Caco-2 (cell line): Measurements from ENCODE around the gene DIMT1. TPM values are rescaled to one million over a fixed set of nuclear protein-coding genes. Genes with fewer than 3 reads are reported as not detected.
A peak's percentile ranks its signal among the peaks of the same experiment; 100 is the strongest.

ENCODE experiments used
- Bru-seq: library from RNA; stranded (reverse); fragments of 400-500 nt; gene quantifications from one replicate; lab custom pipeline; 2021; lab: Mats Ljungman, UMichigan
- BruChase-seq, 2 experiments: library from RNA; stranded (reverse); fragments of 400-500 nt; gene quantifications; one replicate each; lab custom pipeline; 2021; lab: Mats Ljungman, UMichigan
- BruUV-seq: library from RNA; stranded (reverse); fragments of 400-500 nt; replicated peaks from 2 replicates; lab custom pipeline; 2021; lab: Mats Ljungman, UMichigan
- CTCF ChIA-PET: fragments of 300-600 bp; sonication (Branson Sonifier 250); formaldehyde crosslinking; loops from one replicate; lab custom pipeline; 2022; ENCODE audit warnings: antibody characterized with exemption; lab: Charles Lee
- POLR2A ChIA-PET: fragments of 300-600 bp; sonication (Branson Sonifier 250); formaldehyde crosslinking; loops from one replicate; lab custom pipeline; 2022; ENCODE audit warnings: antibody characterized with exemption; lab: Charles Lee
- DNase-seq, 2 experiments: peaks; one replicate each; pipeline versions ENCODE4 v3.0.0 to v3.0.0-alpha.2; 2020 to 2022
- H3K27me3 ChIP-seq: replicated peaks from 2 replicates; pipeline ENCODE4 v1.6.0; 2011; ENCODE audit warnings: low read length; ENCODE audit not compliant: control insufficient read depth, insufficient read depth
- H3K36me3 ChIP-seq: 2 replicates; pipeline ENCODE4 v1.5.1; 2011; ENCODE audit warnings: low read length; ENCODE audit not compliant: control insufficient read depth, insufficient read depth
- H3K4me1 ChIP-seq: fragments of 250-450 bp; sonication (Bioruptor Pico); 2 replicates; pipeline ENCODE4 v1.5.1; 2020; ENCODE audit warnings: mild to moderate bottlenecking
- H3K4me3 ChIP-seq: 2 replicates; pipeline ENCODE4 v1.5.1; 2011; ENCODE audit warnings: low read depth, mild to moderate bottlenecking, control low read depth, low read length
- H3K9me3 ChIP-seq: fragments of 250-450 bp; sonication (Bioruptor Pico); 2 replicates; pipeline ENCODE4 v1.5.1; 2020; ENCODE audit warnings: mild to moderate bottlenecking, moderate library complexity
- H3K27ac Mint-ChIP-seq: one replicate; pipeline ENCODE4 v1.8.0; 2022; ENCODE audit warnings: mixed read lengths; ENCODE audit not compliant: unreplicated experiment
- H3K27me3 Mint-ChIP-seq: one replicate; pipeline ENCODE4 v1.8.0; 2022; ENCODE audit warnings: mixed read lengths; ENCODE audit not compliant: insufficient read depth, unreplicated experiment
- H3K36me3 Mint-ChIP-seq: one replicate; pipeline ENCODE4 v1.8.0; 2022; ENCODE audit warnings: mild to moderate bottlenecking, mixed read lengths; ENCODE audit not compliant: insufficient read depth, unreplicated experiment
- H3K4me1 Mint-ChIP-seq: one replicate; pipeline ENCODE4 v1.8.0; 2022; ENCODE audit warnings: low read depth, mixed read lengths; ENCODE audit not compliant: unreplicated experiment
- H3K4me3 Mint-ChIP-seq: one replicate; pipeline ENCODE4 v1.8.0; 2022; ENCODE audit warnings: mild to moderate bottlenecking, moderate library complexity, mixed read lengths; ENCODE audit not compliant: unreplicated experiment
- H3K9me3 Mint-ChIP-seq: one replicate; pipeline ENCODE4 v1.8.0; 2022; ENCODE audit warnings: mixed read lengths; ENCODE audit not compliant: unreplicated experiment
- intact Hi-C: fragments of 100-400 bp; cut with micrococcal nuclease; formaldehyde crosslinking; loops from one replicate; pipeline ENCODE4 v1.10.0; 2022; ENCODE audit not compliant: unreplicated experiment
- long read RNA-seq: library from polyadenylated mRNA; stranded (forward); transcript quantifications from one replicate; pipeline ENCODE4 v2.0.0, GENCODE V29; 2022
- total RNA-seq: library from RNA; stranded (reverse); gene quantifications from 2 replicates; pipeline ENCODE4 v1.2.3, GENCODE V29; 2022
- TF ChIP-seq, protein P1 (sequence below), 2 experiments: fragments of 200-600 bp in 1 of 2; IDR thresholded peaks; 1 replicate in 1 of 2; 2 replicates in 1 of 2; pipeline versions ENCODE4 v1.5.1 to v1.8.0; 2011 to 2022; ENCODE audit warnings: antibody characterized with exemption in 1 of 2, control low read depth in 1 of 2, inconsistent platforms in 1 of 2, low read depth in 1 of 2, low read length in 1 of 2, mild to moderate bottlenecking in 1 of 2, moderate library complexity in 1 of 2; ENCODE audit not compliant: insufficient read depth in 1 of 2, severe bottlenecking in 1 of 2, unreplicated experiment in 1 of 2

The DIMT1 gene
- 31.8 and 33.4 TPM in 2 replicates for total RNA-seq
- percentile 79 among the genes with signal in this experiment for Bru-seq, nascent RNA
- percentile 76 among the genes with signal in this experiment for BruChase-seq, experiment 1, labeled RNA remaining after a 2-hour chase
- BruChase-seq, experiment 2, labeled RNA remaining after a 6-hour chase, result percentile 85 among the genes with signal in this experiment
- long read RNA-seq, transcript DIMT1-201 (12 exons, 2,859 nt), result major isoform, 84 of 103 reads
- long read RNA-seq, partial matches to known transcripts, result 3 of 103 reads
- long read RNA-seq, other reads (novel, unspliced or antisense), result 14 of 103 reads

GRCh38 chr5:62403411-62404250, at the start of gene DIMT1:
TSS of gene DIMT1 (minus strand) at chr5:62403905. CDS start at chr5:62403772, 133 bp downstream.
- Histone ChIP-seq H3K27me3 (no peaks in the 10 kb centered on the region), H3K4me3 (peak within 1 kb of the TSS; percentile 81), H3K36me3 (no peaks in the 10 kb centered on the region; the same call in 1 of the 2 replicates), H3K9me3 (no peaks in the 10 kb centered on the region), H3K4me1 (peaks cover 6% of the 10 kb centered on the region; the same call in 1 of the 2 replicates)
- Mint-ChIP-seq H3K9me3 (no peaks in the 10 kb centered on the region), H3K27ac (peak within 1 kb of the TSS; percentile 100), H3K36me3 (peaks cover 37% of the 10 kb centered on the region), H3K4me1 (peaks cover 15% of the 10 kb centered on the region), H3K27me3 (no peaks in the 10 kb centered on the region), H3K4me3 (peak within 1 kb of the TSS; percentile 99)
- TF ChIP-seq, protein P1, sequence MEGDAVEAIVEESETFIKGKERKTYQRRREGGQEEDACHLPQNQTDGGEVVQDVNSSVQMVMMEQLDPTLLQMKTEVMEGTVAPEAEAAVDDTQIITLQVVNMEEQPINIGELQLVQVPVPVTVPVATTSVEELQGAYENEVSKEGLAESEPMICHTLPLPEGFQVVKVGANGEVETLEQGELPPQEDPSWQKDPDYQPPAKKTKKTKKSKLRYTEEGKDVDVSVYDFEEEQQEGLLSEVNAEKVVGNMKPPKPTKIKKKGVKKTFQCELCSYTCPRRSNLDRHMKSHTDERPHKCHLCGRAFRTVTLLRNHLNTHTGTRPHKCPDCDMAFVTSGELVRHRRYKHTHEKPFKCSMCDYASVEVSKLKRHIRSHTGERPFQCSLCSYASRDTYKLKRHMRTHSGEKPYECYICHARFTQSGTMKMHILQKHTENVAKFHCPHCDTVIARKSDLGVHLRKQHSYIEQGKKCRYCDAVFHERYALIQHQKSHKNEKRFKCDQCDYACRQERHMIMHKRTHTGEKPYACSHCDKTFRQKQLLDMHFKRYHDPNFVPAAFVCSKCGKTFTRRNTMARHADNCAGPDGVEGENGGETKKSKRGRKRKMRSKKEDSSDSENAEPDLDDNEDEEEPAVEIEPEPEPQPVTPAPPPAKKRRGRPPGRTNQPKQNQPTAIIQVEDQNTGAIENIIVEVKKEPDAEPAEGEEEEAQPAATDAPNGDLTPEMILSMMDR (IDR thresholded peaks at IDR 0.05; ENCODE audit: insufficient read depth in 1 of 2, low read depth in 1 of 2, low read length in 1 of 2, severe bottlenecking in 1 of 2, unreplicated experiment in 1 of 2), result no peak
- peak; percentile 97 for DNase-seq
- intact Hi-C loops, result loop anchor here (1.0 to 5.0 kb wide), 2 partner anchors 9 to 96 kb away; partner anchors contain the start of genes IPO11 and KIF2A
- BruUV-seq, result no TSS peak
- POLR2A ChIA-PET, result interaction anchor here (0.6 to 2.7 kb wide), 15 partner anchors 9 to 722 kb away, joined by 3 to 91 read pairs (median 4); partner anchors contain the start of genes IPO11 and KIF2A
- CTCF ChIA-PET, result interaction anchor here (1.0 kb wide), 2 partner anchors 9 to 17 kb away, joined by 4 to 9 read pairs; partner anchors contain the start of gene IPO11

GRCh38 chr5:62450259-62450658, 46.6 kb upstream of the DIMT1 start:
- no peaks in the 10 kb centered on the region for H3K9me3 Mint-ChIP-seq
- TF ChIP-seq, protein P1 (IDR thresholded peaks at IDR 0.05; ENCODE audit: insufficient read depth in 1 of 2, low read depth in 1 of 2, low read length in 1 of 2, severe bottlenecking in 1 of 2, unreplicated experiment in 1 of 2), result no peak
- no peak for DNase-seq
- H3K4me1 Mint-ChIP-seq, result no peaks in the 10 kb centered on the region
- H3K4me1 ChIP-seq, result 0 out of 2 replicates have a peak, but pooled peaks cover 5% of the 10 kb centered on the region
- no peak overlapping the region for H3K4me3 Mint-ChIP-seq
- no TSS peak for BruUV-seq
- POLR2A ChIA-PET, result interaction anchor here (0.6 kb wide), 1 partner anchor 34 kb away, joined by 3 read pairs; no protein-coding TSS in a partner anchor
- no peaks in the 10 kb centered on the region for H3K27me3 ChIP-seq
- H3K27ac Mint-ChIP-seq, result no peak overlapping the region
- H3K27me3 Mint-ChIP-seq, result no peaks in the 10 kb centered on the region
- H3K9me3 ChIP-seq, result no peaks in the 10 kb centered on the region
- H3K36me3 ChIP-seq, result no peaks in the 10 kb centered on the region
- CTCF ChIA-PET, result no interaction called here
- intact Hi-C loops, result no loop called here
- no peak overlapping the region for H3K4me3 ChIP-seq
- H3K36me3 Mint-ChIP-seq, result peaks cover 35% of the 10 kb centered on the region

DNA sequence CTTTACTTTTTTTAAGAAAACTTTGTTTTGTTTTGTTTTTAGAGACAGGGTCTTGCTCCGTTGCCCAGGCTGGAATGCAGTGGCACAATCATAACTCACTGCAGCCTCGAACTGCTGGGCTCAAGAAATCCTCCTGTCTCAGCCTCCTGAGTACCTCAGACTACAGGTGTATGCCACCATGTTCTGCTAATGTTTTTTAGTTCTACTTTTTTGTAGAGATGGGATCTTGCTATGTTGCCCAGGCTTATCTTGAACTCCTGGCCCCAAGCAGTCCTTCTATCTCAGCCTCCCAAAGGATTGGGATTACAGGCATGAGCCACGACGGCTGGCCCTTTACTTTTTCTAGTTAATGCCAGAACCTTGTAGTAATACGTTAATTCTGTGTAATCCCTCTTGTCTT, 44.8 kb upstream of the DIMT1 start:
- ChIA-PET CTCF (no interaction called here), POLR2A (no interaction called here)
- no peak overlapping the region for H3K4me3 Mint-ChIP-seq
- intact Hi-C loops, result no loop called here
- no TSS peak for BruUV-seq
- no peak for DNase-seq
- H3K4me1 Mint-ChIP-seq, result no peaks in the 10 kb centered on the region
- no peaks in the 10 kb centered on the region for H3K27me3 Mint-ChIP-seq
- no peak overlapping the region for H3K27ac Mint-ChIP-seq
- H3K36me3 Mint-ChIP-seq, result peaks cover 30% of the 10 kb centered on the region
- TF ChIP-seq, protein P1 (IDR thresholded peaks at IDR 0.05; ENCODE audit: insufficient read depth in 1 of 2, low read depth in 1 of 2, low read length in 1 of 2, severe bottlenecking in 1 of 2, unreplicated experiment in 1 of 2), result no peak
- Histone ChIP-seq H3K36me3 (no peaks in the 10 kb centered on the region), H3K27me3 (no peaks in the 10 kb centered on the region), H3K4me1 (0 out of 2 replicates have a peak, but pooled peaks cover 5% of the 10 kb centered on the region), H3K4me3 (no peak overlapping the region), H3K9me3 (no peaks in the 10 kb centered on the region)
- no peaks in the 10 kb centered on the region for H3K9me3 Mint-ChIP-seq
